ENCODE measurements around the gene ATG10. TPM values are rescaled to one million over a fixed set of nuclear protein-coding genes. Genes with fewer than 3 reads are reported as not detected.

The ATG10 gene
- total RNA-seq, 1 experiment from 2014 or later = 10.0 TPM

DNA sequence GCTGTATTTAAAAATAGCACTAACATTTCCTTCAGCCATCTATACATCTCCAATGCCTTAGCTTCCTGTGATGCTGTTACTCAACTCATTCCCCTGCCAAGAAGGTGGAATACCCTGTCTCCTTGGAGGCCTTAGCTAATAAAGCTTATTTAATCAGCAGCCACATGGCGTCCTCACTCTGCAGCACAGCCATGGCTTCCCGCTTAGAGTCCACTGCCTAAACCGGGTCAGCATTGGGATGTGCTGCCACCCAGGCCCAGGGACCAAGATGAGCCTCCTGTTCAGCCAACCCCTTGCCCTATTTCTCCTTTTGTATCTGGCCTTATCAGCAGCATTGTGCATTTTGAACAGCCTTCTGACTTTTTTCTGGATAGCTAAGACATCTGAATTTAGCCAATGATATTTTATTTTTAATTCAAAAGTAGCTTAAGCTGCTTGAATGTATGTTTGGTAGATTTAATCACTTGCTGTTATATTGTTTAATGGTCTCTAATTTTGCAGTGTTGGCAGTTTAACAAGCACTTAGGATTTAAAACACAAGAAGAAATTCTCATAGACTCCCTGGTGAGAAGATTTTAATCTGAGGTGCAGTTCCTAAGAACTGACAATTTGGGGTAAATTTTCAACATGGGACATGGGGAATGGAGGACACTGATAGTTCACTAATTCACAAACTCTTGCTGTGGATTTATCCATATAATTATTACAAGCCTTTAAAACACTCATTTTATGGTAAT lies 193.3 kb downstream of the ATG10 start:
- intact Hi-C loops (cut with micrococcal nuclease; ENCODE audit: unreplicated experiment) = loop anchor here (1.0 to 10.0 kb wide), 6 partner anchors 193 to 740 kb away; partner anchors contain the start of genes ATG10 and SSBP2
- H3K36me3 Mint-ChIP-seq (ENCODE audit: insufficient read depth, unreplicated experiment) = no peaks in the 10 kb centered on the region
- TF ChIP-seq, protein P1, sequence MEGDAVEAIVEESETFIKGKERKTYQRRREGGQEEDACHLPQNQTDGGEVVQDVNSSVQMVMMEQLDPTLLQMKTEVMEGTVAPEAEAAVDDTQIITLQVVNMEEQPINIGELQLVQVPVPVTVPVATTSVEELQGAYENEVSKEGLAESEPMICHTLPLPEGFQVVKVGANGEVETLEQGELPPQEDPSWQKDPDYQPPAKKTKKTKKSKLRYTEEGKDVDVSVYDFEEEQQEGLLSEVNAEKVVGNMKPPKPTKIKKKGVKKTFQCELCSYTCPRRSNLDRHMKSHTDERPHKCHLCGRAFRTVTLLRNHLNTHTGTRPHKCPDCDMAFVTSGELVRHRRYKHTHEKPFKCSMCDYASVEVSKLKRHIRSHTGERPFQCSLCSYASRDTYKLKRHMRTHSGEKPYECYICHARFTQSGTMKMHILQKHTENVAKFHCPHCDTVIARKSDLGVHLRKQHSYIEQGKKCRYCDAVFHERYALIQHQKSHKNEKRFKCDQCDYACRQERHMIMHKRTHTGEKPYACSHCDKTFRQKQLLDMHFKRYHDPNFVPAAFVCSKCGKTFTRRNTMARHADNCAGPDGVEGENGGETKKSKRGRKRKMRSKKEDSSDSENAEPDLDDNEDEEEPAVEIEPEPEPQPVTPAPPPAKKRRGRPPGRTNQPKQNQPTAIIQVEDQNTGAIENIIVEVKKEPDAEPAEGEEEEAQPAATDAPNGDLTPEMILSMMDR (IDR thresholded peaks at IDR 0.05; ENCODE audit: unreplicated experiment) = no peak
- no peak overlapping the region for H3K4me3 Mint-ChIP-seq (ENCODE audit: low read depth, unreplicated experiment)
- H3K27ac Mint-ChIP-seq (ENCODE audit: unreplicated experiment) = peak overlapping the region; percentile 70
- peaks cover 52% of the 10 kb centered on the region for H3K4me1 Mint-ChIP-seq (ENCODE audit: low read depth, unreplicated experiment)
- CTCF ChIA-PET = interaction anchor here (0.6 to 3.1 kb wide), 42 partner anchors 9 to 863 kb away, joined by 3 to 43 read pairs (median 4); partner anchors contain the start of genes ACOT12, SSBP2 and ZCCHC9
- H3K9me3 Mint-ChIP-seq (ENCODE audit: low read depth, unreplicated experiment) = no peaks in the 10 kb centered on the region
- DNase-seq = peak; percentile 24
- no TSS peak for BruUV-seq (replicated peaks)
- no peaks in the 10 kb centered on the region for H3K27me3 Mint-ChIP-seq (ENCODE audit: unreplicated experiment)

DNA sequence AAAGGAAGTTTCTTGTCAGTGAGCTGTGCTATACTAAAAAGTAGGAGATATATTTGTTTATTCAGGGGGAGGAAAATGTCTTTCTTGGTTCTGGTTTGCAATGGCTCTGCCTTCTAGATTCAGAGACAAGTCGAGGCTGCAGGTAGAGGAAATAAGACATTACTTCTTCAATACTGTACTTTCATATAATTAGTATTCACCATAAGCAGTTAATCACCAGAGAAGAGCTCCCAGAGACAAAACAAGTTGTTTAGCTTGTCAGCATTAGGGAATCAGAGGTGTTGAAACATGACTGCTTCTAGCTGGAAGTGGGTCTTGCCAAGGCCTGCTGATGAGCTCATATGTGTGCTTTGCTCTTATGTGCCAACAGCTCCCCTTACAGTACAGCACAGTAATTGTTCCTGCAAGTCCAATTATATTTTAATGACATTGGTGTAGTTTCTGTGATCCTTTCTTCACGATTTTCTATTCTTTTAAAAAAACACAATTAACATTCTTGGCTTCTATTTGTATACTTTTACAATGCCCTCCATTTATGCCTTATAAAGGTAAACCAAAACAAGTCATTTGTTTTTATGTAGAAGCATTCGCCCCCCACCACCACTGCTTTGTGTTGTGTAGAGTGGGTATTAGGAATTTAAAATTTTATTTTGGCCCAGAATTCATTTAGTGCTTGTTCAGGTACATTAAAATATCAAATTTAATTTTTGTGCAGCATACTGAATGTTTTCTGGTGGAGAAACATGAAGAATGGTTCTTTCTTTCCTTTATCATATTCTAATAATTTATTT lies 194.1 kb downstream of the ATG10 start:
- peaks cover 49% of the 10 kb centered on the region for H3K4me1 Mint-ChIP-seq (ENCODE audit: low read depth, unreplicated experiment)
- no peak overlapping the region for H3K4me3 Mint-ChIP-seq (ENCODE audit: low read depth, unreplicated experiment)
- CTCF ChIA-PET = interaction anchor here (0.6 to 3.1 kb wide), 28 partner anchors 8 to 864 kb away, joined by 3 to 43 read pairs (median 6); partner anchors contain the start of genes ACOT12, SSBP2 and ZCCHC9
- peak overlapping the region; percentile 70 for H3K27ac Mint-ChIP-seq (ENCODE audit: unreplicated experiment)
- intact Hi-C loops (cut with micrococcal nuclease; ENCODE audit: unreplicated experiment) = loop anchor here (1.0 to 10.0 kb wide), 8 partner anchors 59 to 865 kb away; partner anchors contain the start of genes ATG10, SSBP2 and ZCCHC9
- no TSS peak for BruUV-seq (replicated peaks)
- TF ChIP-seq, protein P1 (IDR thresholded peaks at IDR 0.05; ENCODE audit: unreplicated experiment) = peak; percentile 68
- H3K36me3 Mint-ChIP-seq (ENCODE audit: insufficient read depth, unreplicated experiment) = no peaks in the 10 kb centered on the region
- peak; percentile 61 for DNase-seq
- H3K9me3 Mint-ChIP-seq (ENCODE audit: low read depth, unreplicated experiment) = no peaks in the 10 kb centered on the region
- H3K27me3 Mint-ChIP-seq (ENCODE audit: unreplicated experiment) = no peaks in the 10 kb centered on the region

DNA sequence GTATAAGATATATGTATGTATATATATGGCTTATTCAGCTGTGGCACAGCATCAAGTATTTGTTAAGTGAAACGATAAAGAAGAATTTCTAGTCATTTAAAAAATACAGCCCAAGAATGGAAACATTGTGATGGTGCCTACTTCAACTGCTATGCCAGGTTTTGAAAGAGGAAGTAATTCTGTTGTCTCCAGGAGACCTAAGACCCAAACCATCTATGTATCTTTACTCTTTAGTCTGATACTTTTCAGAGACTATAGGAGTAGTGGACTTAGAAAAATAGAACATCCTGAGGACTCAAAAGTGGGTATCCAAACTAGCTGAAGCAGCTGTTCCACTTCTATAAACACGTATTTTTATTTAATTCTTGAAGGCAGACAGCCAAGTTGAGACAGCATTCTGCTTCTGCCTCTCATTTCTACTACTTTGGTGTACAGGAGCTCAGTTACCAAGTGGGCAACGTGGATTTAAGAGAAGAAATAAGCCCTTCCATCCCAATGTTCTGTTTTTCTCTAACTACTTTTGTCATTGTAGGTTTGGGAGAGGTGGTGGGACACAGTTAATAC lies 195.6 kb downstream of the ATG10 start:
- H3K27ac Mint-ChIP-seq (ENCODE audit: unreplicated experiment) = no peak overlapping the region
- BruUV-seq (replicated peaks) = no TSS peak
- no peaks in the 10 kb centered on the region for H3K36me3 Mint-ChIP-seq (ENCODE audit: insufficient read depth, unreplicated experiment)
- no peaks in the 10 kb centered on the region for H3K9me3 Mint-ChIP-seq (ENCODE audit: low read depth, unreplicated experiment)
- TF ChIP-seq, protein P1 (IDR thresholded peaks at IDR 0.05; ENCODE audit: unreplicated experiment) = no peak
- H3K4me1 Mint-ChIP-seq (ENCODE audit: low read depth, unreplicated experiment) = peaks cover 39% of the 10 kb centered on the region
- intact Hi-C loops (cut with micrococcal nuclease; ENCODE audit: unreplicated experiment) = loop anchor here (5.0 to 10.0 kb wide), 2 partner anchors 195 to 513 kb away; partner anchors contain the start of gene ATG10
- no peak for DNase-seq
- H3K27me3 Mint-ChIP-seq (ENCODE audit: unreplicated experiment) = no peaks in the 10 kb centered on the region
- CTCF ChIA-PET = no interaction called here
- H3K4me3 Mint-ChIP-seq (ENCODE audit: low read depth, unreplicated experiment) = no peak overlapping the region

DNA sequence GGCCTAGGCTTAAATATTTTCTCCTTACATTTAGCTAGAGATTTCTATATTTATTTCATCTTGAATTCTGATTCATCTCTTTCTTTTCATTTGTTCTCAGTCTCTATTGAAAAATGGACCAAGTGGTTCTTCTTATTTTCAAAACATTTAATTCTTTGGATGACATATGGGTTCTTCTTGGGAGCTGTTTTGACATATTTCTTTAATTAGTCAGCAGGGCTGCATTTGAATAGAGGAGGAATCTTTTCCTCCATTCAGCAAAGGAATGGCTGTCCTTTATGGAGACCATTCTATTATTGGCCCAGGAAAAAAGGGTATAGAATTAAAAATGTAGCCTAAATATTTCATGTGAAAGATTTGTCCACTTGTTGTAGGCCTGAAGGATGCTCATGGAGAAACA lies 196.5 kb downstream of the ATG10 start:
- DNase-seq = no peak
- BruUV-seq (replicated peaks) = no TSS peak
- CTCF ChIA-PET = no interaction called here
- H3K36me3 Mint-ChIP-seq (ENCODE audit: insufficient read depth, unreplicated experiment) = no peaks in the 10 kb centered on the region
- intact Hi-C loops (cut with micrococcal nuclease; ENCODE audit: unreplicated experiment) = loop anchor here (5.0 to 10.0 kb wide), 2 partner anchors 196 to 513 kb away; partner anchors contain the start of gene ATG10
- TF ChIP-seq, protein P1 (IDR thresholded peaks at IDR 0.05; ENCODE audit: unreplicated experiment) = no peak
- no peak overlapping the region for H3K4me3 Mint-ChIP-seq (ENCODE audit: low read depth, unreplicated experiment)
- no peaks in the 10 kb centered on the region for H3K27me3 Mint-ChIP-seq (ENCODE audit: unreplicated experiment)
- no peak overlapping the region for H3K27ac Mint-ChIP-seq (ENCODE audit: unreplicated experiment)
- H3K9me3 Mint-ChIP-seq (ENCODE audit: low read depth, unreplicated experiment) = no peaks in the 10 kb centered on the region
- peaks cover 30% of the 10 kb centered on the region for H3K4me1 Mint-ChIP-seq (ENCODE audit: low read depth, unreplicated experiment)
